Left colon (tissue), 2 donors: ENCODE data around the gene SH2D3C. TPM values are rescaled to one million over a fixed set of nuclear protein-coding genes. Genes with fewer than 3 reads are reported as not detected.
"Not testable (repeated sequence)": the region's sequence is repeated elsewhere in the genome, so short reads cannot be mapped to it uniquely, and the experiment has no call there.

Source experiments
- ATAC-seq: fragments of 200-7000 bp; cut with Tn5 transposase; one replicate; pipeline ENCODE4 v1.9.1; 2020; ENCODE audit warnings: mild to moderate bottlenecking, moderate library complexity
- DNase-seq, 2 donors: peaks; one replicate each; pipeline ENCODE4 v3.0.0-alpha.2; 2020
- intact Hi-C, 2 donors: fragments of 100-400 bp; cut with DNase I in 1 of 2; cut with micrococcal nuclease in 1 of 2; formaldehyde crosslinking; loops; one replicate each; pipeline versions ENCODE4 v1.11.2 to v1.14.0; 2022; cut with DNase I, micrococcal nuclease
- total RNA-seq, 2 donors: library from RNA; stranded (reverse); fragmentation: NEBNext Ultra II Directional; extraction: Animal tissue kit (Norgen Biotek cat#: 25700); gene quantifications; one replicate each; pipeline ENCODE4 v1.2.1, GENCODE V29; 2021
- donor health status: DM: no; HTN: no; CAD: no.
- donor health status: DM: yes; HTN: yes; CAD: no.

The SH2D3C gene
- total RNA-seq, 2 donors from 2014 or later: 2.8 to 3.1 TPM

DNA sequence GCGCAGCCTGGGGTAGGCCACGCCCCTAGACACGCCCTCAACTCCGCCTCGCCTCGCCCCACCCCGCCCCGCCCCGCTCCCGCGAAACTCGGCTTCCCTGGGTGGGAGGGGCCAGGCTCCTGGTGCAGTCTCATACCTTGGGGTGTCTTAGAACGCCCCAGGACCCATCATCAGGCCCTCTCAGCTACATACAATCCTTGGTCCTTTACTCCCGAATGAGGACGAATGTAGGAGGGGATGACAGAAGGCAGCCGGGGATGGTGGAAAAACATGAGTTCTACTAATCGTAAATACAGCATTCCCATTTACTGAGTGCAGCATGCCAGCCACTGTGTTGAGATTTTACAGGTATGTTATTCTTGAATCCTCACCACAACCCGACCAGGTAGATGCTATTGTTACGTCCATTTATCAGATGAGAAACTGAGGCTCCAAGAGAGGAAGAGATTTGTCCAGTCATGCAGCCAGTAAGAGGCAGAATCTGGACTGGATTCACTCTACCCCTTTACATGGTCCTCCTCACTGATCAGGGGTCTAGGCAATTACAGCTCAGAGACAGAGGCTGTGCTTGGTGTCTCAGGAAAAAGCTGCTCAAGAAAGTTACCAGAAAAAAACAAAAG is 6.8 kb downstream of the SH2D3C start:
- intact Hi-C loops: no loop called here
- DNase-seq (no peak), ATAC-seq (no peak)

GRCh38 chr9:127770905-127771569 is 7.4 kb downstream of the SH2D3C start:
- peak; percentile 98 for ATAC-seq
- intact Hi-C loops: no loop called here
- peak; percentile 99 for DNase-seq

DNA sequence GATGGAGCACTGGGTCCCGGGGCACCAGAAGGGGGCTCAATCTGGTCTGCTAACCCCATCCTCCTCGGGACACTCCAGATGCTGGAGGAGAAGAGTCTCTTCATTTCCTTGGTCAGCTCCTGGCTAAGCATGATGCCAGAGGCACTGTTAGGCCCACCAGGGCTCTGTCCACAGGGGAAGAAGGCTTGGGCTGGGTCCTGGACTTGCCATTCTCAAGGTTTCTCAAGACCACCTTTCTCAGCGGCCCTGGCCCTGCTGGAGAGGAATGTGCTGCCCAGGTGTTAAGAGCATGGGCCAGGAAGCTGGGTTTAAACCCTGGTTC is 7.9 kb downstream of the SH2D3C start:
- no peak for ATAC-seq
- intact Hi-C loops: no loop called here
- no peak for DNase-seq

DNA sequence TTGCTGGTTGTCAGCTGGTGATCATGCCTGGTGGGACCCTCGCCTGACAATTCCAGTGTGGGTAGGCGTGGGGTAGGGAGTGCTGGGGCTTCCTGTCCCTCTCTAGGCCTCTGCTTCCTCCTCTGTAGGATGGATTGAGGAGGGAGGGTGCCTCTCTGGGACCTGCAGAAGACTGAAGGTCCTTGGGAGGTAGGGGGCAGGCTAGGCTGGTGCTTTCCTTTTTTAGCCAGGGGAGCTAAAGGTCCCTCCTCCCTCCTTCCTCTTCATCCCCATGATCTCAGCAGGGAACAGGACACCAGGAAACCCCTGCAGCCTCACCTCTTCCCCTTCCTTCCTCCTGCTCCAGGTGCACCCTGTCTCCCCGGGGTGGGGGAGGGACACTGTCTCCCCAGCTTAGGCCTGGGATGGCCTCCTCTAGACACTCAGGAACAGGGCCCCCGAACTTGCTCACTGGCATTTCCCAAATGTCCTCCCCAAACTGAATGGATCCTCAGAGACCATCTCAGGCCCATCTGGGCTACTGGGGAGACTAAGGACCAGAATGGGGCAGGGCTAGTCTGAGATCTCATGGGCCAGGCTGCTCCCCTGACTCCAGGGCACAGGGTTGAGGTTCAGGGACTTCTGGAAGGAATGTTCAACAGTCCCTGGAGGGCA is 8.4 kb downstream of the SH2D3C start:
- no peak for ATAC-seq
- intact Hi-C loops: no loop called here
- DNase-seq: no peak

DNA sequence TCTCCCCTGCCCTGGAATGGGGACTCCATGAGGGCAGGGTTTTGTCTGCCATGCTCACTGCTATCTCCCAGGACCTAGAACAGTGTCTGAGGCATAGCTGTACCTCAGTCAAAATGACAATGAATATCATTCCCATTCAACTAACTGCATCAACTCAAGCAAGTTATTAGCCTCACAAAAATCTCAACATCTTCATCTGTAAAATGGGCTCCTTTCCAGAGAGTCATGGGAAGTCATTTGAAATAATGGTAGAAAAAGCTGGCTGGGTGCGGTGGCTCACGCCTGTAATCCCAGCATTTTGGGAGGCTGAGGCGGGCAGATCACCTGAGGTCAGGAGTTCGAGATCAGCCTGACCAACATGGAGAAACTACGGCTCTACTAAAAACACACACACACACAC is 9.4 kb downstream of the SH2D3C start:
- intact Hi-C loops: no loop called here
- DNase-seq (no peak), ATAC-seq (no peak)

GRCh38 chr9:127768698-127769097 is 9.8 kb downstream of the SH2D3C start:
- DNase-seq (no peak), ATAC-seq (no peak)
- intact Hi-C loops: no loop called here

DNA sequence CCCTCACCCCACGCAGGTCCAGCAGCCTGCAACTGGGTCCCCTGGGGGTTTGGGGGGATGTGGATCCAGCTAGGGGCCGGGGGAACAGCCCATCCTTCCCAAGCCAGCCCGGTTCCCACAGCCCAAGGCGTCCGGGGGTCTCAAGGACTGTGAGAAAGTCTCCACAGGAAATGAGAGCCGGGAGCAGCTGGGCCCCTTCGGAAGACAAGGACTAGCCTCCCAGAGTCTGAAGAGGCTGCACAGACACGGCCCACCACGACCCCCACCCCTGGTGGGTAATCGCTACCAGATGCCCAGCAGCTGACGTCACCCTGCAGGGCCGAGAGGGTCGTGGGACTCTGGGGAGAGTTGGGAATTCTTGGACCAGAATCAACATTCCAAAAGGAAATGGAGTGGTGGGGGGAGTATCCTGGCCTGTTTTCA is 10.5 kb downstream of the SH2D3C start:
- DNase-seq (no peak), ATAC-seq (no peak)
- intact Hi-C loops: no loop called here

- DNase-seq (no peak), ATAC-seq (no peak)
- intact Hi-C loops: no loop called here
Measured at GRCh38 chr9:127767410-127767809, 11.1 kb downstream of the SH2D3C start.

DNA sequence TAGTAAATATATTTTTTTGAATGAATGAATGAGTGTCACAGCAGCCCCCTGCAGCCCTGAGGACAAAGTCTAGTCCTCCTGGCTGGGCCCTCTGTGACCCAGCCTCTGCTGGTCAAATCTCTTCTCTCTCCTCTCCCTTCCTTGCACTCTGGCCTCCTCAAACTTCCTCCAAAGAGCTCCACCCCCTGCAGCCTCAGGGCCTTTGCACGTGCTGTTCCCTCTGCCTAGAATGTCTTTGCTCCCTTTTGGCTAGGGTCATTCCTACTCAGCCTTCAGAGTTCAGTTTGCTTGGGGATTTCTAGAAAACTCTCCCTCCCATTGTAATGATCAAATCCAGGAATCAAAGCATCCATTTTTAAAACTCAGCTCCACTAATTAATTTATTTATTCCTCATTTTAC is 13.0 kb downstream of the SH2D3C start:
- intact Hi-C loops: no loop called here
- ATAC-seq (no peak), DNase-seq (no peak)

DNA sequence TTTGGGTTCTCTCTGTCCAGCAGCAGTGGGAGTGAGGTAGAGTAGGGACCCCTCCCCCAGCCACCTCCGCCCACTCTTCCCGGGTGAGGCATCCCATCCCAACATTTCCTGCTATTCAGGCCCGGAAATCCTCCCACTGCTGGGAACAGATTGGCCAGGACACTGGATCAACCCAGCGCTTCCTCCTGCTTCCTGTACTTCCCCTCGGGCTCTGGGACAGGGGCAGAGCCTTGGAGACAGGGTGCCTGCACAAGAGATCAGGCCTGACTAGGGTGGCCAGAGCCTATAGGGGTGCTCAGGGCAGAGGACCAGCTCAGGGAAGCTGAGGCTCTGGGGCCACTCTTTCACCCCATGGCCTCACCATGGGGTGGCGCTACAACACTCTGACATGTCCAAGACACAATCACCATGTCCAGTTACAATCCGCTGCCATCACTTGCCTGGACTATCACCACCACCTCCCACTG is 14.5 kb downstream of the SH2D3C start:
- ATAC-seq (peak; percentile 76), DNase-seq (peak in 1 of 2 donors; percentile 66)
- intact Hi-C loops: no loop called here

DNA sequence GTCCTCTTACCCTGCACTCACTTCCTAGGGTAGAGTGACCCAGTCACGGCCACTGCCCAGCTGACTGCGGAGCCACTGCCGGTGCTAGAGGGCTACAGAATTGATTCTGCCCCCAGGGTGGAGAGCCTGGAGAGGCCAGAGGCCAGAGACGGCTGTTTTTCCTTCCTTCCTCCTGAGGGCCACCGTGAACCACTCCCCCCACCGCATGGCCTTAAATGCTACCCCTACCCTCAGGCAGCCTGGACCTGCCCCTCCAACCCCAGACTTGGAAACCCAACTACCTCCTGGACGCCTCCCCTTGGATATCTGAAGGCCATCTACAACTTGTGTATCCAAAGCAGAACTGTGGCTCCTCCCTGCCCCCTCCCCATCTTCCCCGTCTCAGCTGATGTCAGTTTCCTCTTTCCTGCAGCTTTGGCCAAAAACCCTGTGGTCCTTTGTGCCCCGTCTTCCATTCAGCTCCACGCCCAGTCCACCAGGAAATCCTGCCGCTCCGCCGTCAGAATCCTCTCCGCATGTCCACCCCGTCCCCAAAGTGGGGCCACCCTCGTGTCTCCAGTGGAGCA is 16.3 kb downstream of the SH2D3C start:
- intact Hi-C loops: no loop called here
- ATAC-seq (no peak), DNase-seq (no peak)

DNA sequence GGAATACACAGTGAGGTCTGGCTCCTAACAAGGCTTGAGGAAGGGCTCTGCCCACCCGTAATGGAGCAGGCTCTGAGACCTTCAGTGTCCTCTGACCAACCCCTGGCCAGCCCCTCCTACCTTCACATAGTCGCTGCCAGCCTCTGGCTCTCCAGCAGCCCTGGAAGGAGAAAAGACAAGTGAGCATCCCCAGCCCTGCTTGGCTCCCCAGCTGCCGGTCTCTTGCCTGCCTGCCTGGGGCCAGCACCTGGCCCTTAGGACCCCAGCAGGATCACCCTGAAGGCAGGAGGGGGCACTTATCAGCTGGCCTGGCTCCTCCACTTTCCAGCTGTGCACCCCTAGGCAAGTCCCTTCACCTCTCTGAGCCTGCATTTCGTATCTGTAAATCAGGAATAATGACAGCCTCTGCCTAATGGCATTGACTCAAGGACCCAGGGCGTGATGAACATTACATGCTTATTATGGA is 16.9 kb downstream of the SH2D3C start:
- intact Hi-C loops: no loop called here
- ATAC-seq: no peak
- DNase-seq: no peak

- DNase-seq: no peak
- intact Hi-C loops: no loop called here
- ATAC-seq: no peak
Measured at GRCh38 chr9:127761061-127761460, 17.4 kb downstream of the SH2D3C start.

GRCh38 chr9:127758843-127759242 is 19.6 kb downstream of the SH2D3C start:
- intact Hi-C loops: no loop called here
- ATAC-seq: no peak
- DNase-seq: no peak

GRCh38 chr9:127756776-127757175 is 21.7 kb downstream of the SH2D3C start:
- ATAC-seq, intact Hi-C loops: not testable (repeated sequence)

GRCh38 chr9:127756233-127756632 is 22.2 kb downstream of the SH2D3C start:
- DNase-seq (no peak), ATAC-seq (no peak)
- intact Hi-C loops: no loop called here

More at GRCh38 chr9:127756776-127757175, 21.7 kb downstream of the SH2D3C start:
- not testable (repeated sequence) for DNase-seq

GRCh38 chr9:127755061-127756060 is 23.1 kb downstream of the SH2D3C start:
- no peak for DNase-seq
- intact Hi-C loops: no loop called here
- no peak for ATAC-seq

DNA sequence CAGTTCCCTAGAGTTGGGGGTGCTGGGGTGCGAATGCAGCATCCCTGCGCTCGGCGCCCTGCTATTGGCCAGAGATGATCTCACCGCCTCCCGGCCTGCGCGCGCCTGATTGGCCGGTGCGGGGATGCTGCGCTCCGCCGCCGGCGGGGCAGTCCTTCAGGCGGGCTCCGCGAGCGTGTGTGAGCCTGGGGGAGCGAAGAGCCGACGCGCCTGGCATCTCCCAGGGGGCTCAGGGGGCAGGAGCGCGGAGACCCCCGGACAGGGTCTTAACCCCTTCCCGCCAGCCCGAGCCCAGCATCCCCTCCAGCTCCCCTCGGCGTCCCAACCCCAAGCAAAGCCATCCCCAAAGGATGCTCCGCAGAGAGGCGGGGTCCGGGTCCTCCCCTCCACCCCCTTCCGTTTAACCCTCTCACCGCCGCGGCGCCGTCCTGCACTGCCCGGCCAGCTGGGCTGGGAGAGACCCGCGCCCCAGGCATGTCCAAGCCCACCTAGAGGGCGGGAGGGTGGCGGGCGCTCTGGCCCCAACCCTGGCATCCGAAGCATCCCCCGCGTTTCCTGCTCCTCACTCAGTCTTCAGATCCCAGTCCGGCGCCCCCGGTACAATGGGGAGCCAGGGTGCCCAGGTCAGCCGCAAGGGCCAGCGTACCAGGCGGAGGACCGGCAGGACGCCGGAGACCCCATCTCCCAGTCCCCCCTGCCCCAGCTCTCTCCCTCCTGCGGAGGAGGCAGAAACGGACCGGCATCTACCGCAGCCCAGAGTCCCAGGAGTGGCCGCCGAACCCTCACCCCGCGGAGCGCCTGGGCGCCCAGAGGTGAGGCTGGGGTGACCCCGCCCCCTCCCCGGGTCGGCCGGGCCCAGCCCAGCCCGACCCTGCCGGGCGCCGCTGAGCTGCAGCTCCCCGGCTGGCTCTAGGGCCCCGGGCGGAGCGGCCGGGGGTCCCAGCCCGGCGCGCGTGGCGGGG is 24.1 kb downstream of the SH2D3C start:
- DNase-seq (no peak), ATAC-seq (peak; percentile 48)
- intact Hi-C loops: no loop called here
